Kidney (tissue), 14 donors: ENCODE results near the gene CMTM4. TPM values are rescaled to one million over a fixed set of nuclear protein-coding genes. Genes with fewer than 3 reads are reported as not detected.

Source experiments
- DNase-seq, 5 donors: peaks; one replicate each; pipeline ENCODE4 v3.0.0-alpha.2; 2013 to 2020
- FAIRE-seq: peaks from 2 replicates; lab custom pipeline; 2012; peaks lifted over from hg19 to GRCh38; lab: Jason Lieb, UNC
- H3K27ac ChIP-seq, 2 donors: one replicate each; pipeline ENCODE4 v1.7.0; 2013; ENCODE audit warnings: low read depth in 2 of 2, low read length in 2 of 2, inconsistent platforms in 1 of 2
- H3K27me3 ChIP-seq: one replicate; pipeline ENCODE4 v1.7.1; 2013; ENCODE audit warnings: low read length, inconsistent platforms; ENCODE audit not compliant: control insufficient read depth, insufficient read depth
- H3K36me3 ChIP-seq, 3 donors: one replicate each; pipeline versions ENCODE4 v1.7.0 to v1.7.1; 2013; ENCODE audit warnings: low read length in 3 of 3, control low read depth in 1 of 3, inconsistent platforms in 1 of 3; ENCODE audit not compliant: insufficient read depth in 3 of 3, control insufficient read depth in 2 of 3
- H3K4me1 ChIP-seq, 3 donors: one replicate each; pipeline versions ENCODE4 v1.7.0 to v1.7.1; 2013; ENCODE audit warnings: low read length in 3 of 3, inconsistent platforms in 1 of 3, low read depth in 1 of 3; ENCODE audit not compliant: control insufficient read depth in 2 of 3, insufficient read depth in 2 of 3
- H3K4me3 ChIP-seq, 3 donors: one replicate each; pipeline versions ENCODE4 v1.7.0 to v1.8.1; 2013; ENCODE audit warnings: low read length in 3 of 3, control low read depth in 1 of 3, inconsistent platforms in 1 of 3
- H3K9ac ChIP-seq, 3 donors: one replicate each; pipeline versions ENCODE4 v1.7.0 to v1.7.1; 2013; ENCODE audit warnings: low read length in 3 of 3, control low read depth in 1 of 3, inconsistent platforms in 1 of 3
- H3K9me3 ChIP-seq, 3 donors: one replicate each; pipeline versions ENCODE4 v1.7.0 to v1.7.1; 2013; ENCODE audit warnings: low read length in 3 of 3, control low read depth in 1 of 3, inconsistent platforms in 1 of 3; ENCODE audit not compliant: control insufficient read depth in 2 of 3, insufficient read depth in 1 of 3
- intact Hi-C: fragments of 100-400 bp; cut with DNase I; formaldehyde crosslinking; loops from one replicate; pipeline ENCODE4 v1.11.1; 2022
- polyA plus RNA-seq: library from polyadenylated mRNA; stranded (reverse); fragments of 350-450 nt; fragmentation: Illumina TruSeq; extraction: RNeasy Lipid Tissue Mini Kit (QIAGEN cat#74804); gene quantifications from one replicate; pipeline ENCODE4 v1.2.3, GENCODE V29; 2014; ENCODE audit warnings: low read depth, low replicate concordance; ENCODE audit not compliant: insufficient read depth
- total RNA-seq: library from RNA; stranded (reverse); fragmentation: NEBNext Ultra II Directional; extraction: Animal tissue kit (Norgen Biotek cat#: 25700); gene quantifications from one replicate; pipeline ENCODE4 v1.2.1, GENCODE V29; 2021
- TF ChIP-seq, protein P1 (sequence below): IDR thresholded peaks from 3 replicates; pipeline ENCODE4 v1.5.1; 2012; ENCODE audit warnings: mild to moderate bottlenecking, moderate library complexity, borderline replicate concordance; ENCODE audit not compliant: insufficient read depth; ENCODE audit errors: extremely low read depth
- donor health status: control.
- donor health status: control.
- donor health status: control.
- donor health status: control.
- donor health status: control.
- donor health status: DM: yes; HTN: yes; CAD: no.
- donor health status: Normal renal cell carcinoma (clear cell type).

CMTM4 gene
- total and polyA plus RNA-seq, 2 donors from 2014 or later, result 43.2 to 82.2 TPM

DNA sequence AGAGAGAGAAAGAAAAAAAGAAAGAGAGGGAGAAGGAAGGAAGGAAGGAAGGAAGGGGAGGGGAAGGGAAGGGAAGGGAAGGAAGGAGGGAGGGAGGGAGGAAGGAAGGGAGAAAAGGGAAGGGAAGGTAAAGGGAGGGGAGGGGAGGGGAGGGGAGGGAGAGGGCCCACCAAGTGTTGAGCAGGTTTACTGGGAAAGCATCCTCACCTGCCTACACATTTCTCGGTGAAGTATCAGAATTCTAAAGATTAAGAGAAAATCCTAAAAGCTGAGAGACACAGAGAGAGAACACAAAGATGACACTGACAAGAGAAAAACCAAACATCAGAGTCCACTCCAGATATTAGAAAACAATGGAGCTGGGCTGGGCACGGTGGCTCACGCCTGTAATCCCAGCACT lies 104.3 kb downstream of the CMTM4 start:
- H3K9me3 ChIP-seq, result no peaks in the 10 kb centered on the region
- DNase-seq (no peak), FAIRE-seq (no peak)
- no peak overlapping the region for H3K4me3 ChIP-seq
- no peaks in the 10 kb centered on the region for H3K36me3 ChIP-seq
- TF ChIP-seq, protein P1, sequence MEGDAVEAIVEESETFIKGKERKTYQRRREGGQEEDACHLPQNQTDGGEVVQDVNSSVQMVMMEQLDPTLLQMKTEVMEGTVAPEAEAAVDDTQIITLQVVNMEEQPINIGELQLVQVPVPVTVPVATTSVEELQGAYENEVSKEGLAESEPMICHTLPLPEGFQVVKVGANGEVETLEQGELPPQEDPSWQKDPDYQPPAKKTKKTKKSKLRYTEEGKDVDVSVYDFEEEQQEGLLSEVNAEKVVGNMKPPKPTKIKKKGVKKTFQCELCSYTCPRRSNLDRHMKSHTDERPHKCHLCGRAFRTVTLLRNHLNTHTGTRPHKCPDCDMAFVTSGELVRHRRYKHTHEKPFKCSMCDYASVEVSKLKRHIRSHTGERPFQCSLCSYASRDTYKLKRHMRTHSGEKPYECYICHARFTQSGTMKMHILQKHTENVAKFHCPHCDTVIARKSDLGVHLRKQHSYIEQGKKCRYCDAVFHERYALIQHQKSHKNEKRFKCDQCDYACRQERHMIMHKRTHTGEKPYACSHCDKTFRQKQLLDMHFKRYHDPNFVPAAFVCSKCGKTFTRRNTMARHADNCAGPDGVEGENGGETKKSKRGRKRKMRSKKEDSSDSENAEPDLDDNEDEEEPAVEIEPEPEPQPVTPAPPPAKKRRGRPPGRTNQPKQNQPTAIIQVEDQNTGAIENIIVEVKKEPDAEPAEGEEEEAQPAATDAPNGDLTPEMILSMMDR, result no peak
- no peaks in the 10 kb centered on the region for H3K27me3 ChIP-seq
- no peaks in the 10 kb centered on the region for H3K4me1 ChIP-seq
- H3K27ac ChIP-seq, result no peak overlapping the region
- intact Hi-C loops, result no loop called here
- no peak overlapping the region for H3K9ac ChIP-seq

DNA sequence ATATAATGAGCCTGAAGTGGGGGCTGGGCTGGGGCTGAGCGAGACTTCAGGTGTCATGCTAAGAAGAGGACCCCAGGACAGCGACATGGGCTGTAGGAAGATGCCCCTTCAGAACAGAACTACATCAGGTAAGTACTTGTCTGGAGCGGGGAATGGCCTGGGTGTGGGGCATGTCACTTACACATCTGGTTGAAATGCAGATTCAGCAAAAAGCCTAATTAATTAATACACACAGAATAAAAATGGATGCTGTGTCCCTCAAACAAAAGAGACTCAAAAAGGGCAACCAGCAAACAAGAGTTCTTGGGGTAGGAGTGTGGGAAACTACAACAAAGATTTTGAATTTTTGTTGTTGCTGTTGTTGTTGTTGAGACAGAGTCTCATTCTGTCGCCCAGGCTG lies 105.5 kb downstream of the CMTM4 start:
- no peak overlapping the region for H3K27ac ChIP-seq
- H3K9ac ChIP-seq, result no peak overlapping the region
- FAIRE-seq (no peak), DNase-seq (no peak)
- H3K27me3 ChIP-seq, result no peaks in the 10 kb centered on the region
- intact Hi-C loops, result no loop called here
- no peaks in the 10 kb centered on the region for H3K36me3 ChIP-seq
- TF ChIP-seq, protein P1, result no peak
- no peak overlapping the region for H3K4me3 ChIP-seq
- no peaks in the 10 kb centered on the region for H3K4me1 ChIP-seq
- no peaks in the 10 kb centered on the region for H3K9me3 ChIP-seq

DNA sequence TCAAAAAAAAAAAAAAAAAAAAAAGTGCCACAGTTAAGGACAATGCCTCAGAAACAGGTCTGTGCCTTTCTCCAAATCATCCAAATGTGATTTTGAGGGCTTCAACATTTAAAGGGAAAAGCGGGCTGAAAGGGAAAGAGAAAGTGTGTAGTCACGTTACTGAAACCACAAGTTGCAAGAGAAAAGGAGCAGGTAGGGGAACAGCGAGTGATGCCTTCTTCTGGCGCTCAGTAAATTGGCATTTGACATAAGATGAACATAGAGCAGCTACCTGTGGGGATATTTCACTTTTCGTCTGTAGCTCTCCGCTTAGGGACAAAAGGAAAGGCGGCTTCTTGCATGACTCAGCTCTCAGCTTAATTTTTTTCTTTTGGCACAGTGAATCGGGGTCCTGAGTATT lies 106.2 kb downstream of the CMTM4 start:
- Histone ChIP-seq H3K4me1 (no peaks in the 10 kb centered on the region), H3K27ac (no peak overlapping the region), H3K4me3 (no peak overlapping the region), H3K36me3 (no peaks in the 10 kb centered on the region), H3K27me3 (no peaks in the 10 kb centered on the region), H3K9ac (no peak overlapping the region), H3K9me3 (no peaks in the 10 kb centered on the region)
- intact Hi-C loops, result no loop called here
- DNase-seq (no peak), FAIRE-seq (no peak)
- TF ChIP-seq, protein P1, result no peak

DNA sequence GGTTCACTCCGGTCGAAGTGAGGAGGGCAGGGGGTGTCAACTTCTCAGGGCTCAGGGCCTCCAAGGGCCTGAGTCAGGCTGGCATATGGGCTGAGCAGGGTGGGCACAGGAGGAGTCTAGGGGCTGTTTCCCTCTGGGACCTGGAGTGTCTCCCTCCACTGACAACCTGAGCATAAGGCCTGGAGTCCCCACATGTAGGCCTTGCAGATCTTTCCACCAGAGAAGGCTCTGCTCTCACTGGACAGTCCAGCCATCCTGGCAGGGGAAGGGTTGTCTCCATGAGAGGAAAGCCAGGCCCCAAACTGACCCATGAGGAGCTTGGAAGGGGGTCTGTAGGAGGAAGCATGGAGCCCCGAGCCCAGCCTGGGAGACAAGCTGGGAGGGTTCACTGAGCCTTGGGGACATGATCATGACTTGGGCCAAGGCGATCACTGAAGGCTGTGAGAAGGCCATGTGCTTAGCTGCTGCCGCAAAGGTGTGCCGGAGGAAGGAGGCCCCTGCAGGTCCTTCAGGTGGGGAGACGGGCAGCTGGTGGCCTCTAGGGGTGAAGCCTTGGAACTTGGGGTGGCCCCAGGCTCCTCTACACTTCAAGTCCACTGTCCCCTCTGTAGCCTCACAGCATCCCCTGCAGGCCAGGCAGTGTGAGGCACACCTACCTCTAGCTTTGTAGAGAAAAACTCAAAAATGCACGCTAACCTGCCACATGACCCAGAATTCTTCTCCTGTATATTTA lies 107.4 kb downstream of the CMTM4 start:
- TF ChIP-seq, protein P1, result peak; percentile 62
- no peaks in the 10 kb centered on the region for H3K27me3 ChIP-seq
- intact Hi-C loops, result no loop called here
- H3K9ac ChIP-seq, result no peak overlapping the region
- H3K9me3 ChIP-seq, result no peaks in the 10 kb centered on the region
- no peaks in the 10 kb centered on the region for H3K36me3 ChIP-seq
- H3K4me3 ChIP-seq, result no peak overlapping the region
- no peaks in the 10 kb centered on the region for H3K4me1 ChIP-seq
- H3K27ac ChIP-seq, result no peak overlapping the region
- DNase-seq, result no peak
- no peak for FAIRE-seq
